H1 (cell line): ENCODE data around the gene PDCD6IP. TPM values are rescaled to one million over a fixed set of nuclear protein-coding genes. Genes with fewer than 3 reads are reported as not detected.

Experiments used
- CTCF ChIA-PET: fragments of 300-600 bp; sonication (Branson Sonifier 250); formaldehyde crosslinking; loops from one replicate; lab custom pipeline; 2021; ENCODE audit not compliant: partially characterized antibody; lab: Charles Lee
- POLR2A ChIA-PET: fragments of 300-600 bp; sonication (Branson Sonifier 250); formaldehyde crosslinking; loops from one replicate; lab custom pipeline; 2021; ENCODE audit warnings: inconsistent platforms; ENCODE audit not compliant: partially characterized antibody; lab: Charles Lee
- DNase-seq, 2 experiments: peaks; one replicate each; pipeline versions ENCODE4 v3.0.0 to v3.0.0-alpha.2; 2010 to 2022; ENCODE audit warnings: low spot score in 2 of 2, low read depth in 1 of 2, mixed read lengths in 1 of 2
- FAIRE-seq: peaks from 2 replicates; lab custom pipeline; 2011; peaks lifted over from hg19 to GRCh38; lab: Jason Lieb, UNC
- H2AFZ ChIP-seq: 2 replicates; pipeline ENCODE4 v1.8.1; 2012; ENCODE audit warnings: low read length, inconsistent platforms
- H2AK5ac ChIP-seq: 2 replicates; pipeline ENCODE4 v1.6.1; 2013; ENCODE audit warnings: low read depth, low read length
- H2BK120ac ChIP-seq: replicated peaks from 2 replicates; pipeline ENCODE3; 2013; ENCODE audit warnings: low read depth, low read length, inconsistent platforms
- H2BK12ac ChIP-seq: 2 replicates; pipeline ENCODE4 v1.6.1; 2013; ENCODE audit warnings: low read depth, low read length
- H2BK15ac ChIP-seq: 2 replicates; pipeline ENCODE4 v1.6.1; 2013; ENCODE audit warnings: low read length
- H2BK20ac ChIP-seq: 2 replicates; pipeline ENCODE4 v1.6.1; 2013; ENCODE audit warnings: low read length
- H2BK5ac ChIP-seq: 2 replicates; pipeline ENCODE4 v1.6.1; 2013; ENCODE audit warnings: low read depth, low read length
- H3K14ac ChIP-seq: 2 replicates; pipeline ENCODE4 v1.6.1; 2013; ENCODE audit warnings: inconsistent platforms; ENCODE audit not compliant: insufficient read length
- H3K18ac ChIP-seq: 2 replicates; pipeline ENCODE4 v1.6.1; 2013; ENCODE audit warnings: low read length; ENCODE audit errors: extremely low read depth
- H3K23ac ChIP-seq: 2 replicates; pipeline ENCODE4 v1.6.1; 2013; ENCODE audit warnings: inconsistent platforms; ENCODE audit not compliant: insufficient read length
- H3K23me2 ChIP-seq: 2 replicates; pipeline ENCODE4 v1.6.1; 2013; ENCODE audit warnings: low read depth, low read length
- H3K27ac ChIP-seq: 2 replicates; pipeline ENCODE4 v1.6.1; 2011; ENCODE audit warnings: low read depth, low read length, inconsistent platforms
- H3K27me3 ChIP-seq, 4 experiments: replicated peaks in 1 of 4; 1 replicate in 1 of 4; 2 replicates in 3 of 4; pipeline versions ENCODE4 v1.6.1 to v1.8.1; 2011 to 2013; ENCODE audit warnings: low read length in 3 of 4, mild to moderate bottlenecking in 3 of 4, inconsistent platforms in 2 of 4, mixed read lengths in 2 of 4, moderate library complexity in 1 of 4; ENCODE audit not compliant: control insufficient read depth in 3 of 4, insufficient read depth in 3 of 4; ENCODE audit errors: extremely low read depth in 1 of 4
- H3K36me3 ChIP-seq, 4 experiments: 2 replicates each; pipeline versions ENCODE4 v1.6.1 to v1.8.1; 2011 to 2013; ENCODE audit warnings: mild to moderate bottlenecking in 4 of 4, low read length in 3 of 4, moderate library complexity in 2 of 4, control low read depth in 1 of 4, inconsistent platforms in 1 of 4; ENCODE audit not compliant: insufficient read depth in 4 of 4, control insufficient read depth in 2 of 4
- H3K4ac ChIP-seq: replicated peaks from 2 replicates; pipeline ENCODE3; 2013; ENCODE audit warnings: low read length, low read depth, mixed read lengths, inconsistent platforms; ENCODE audit not compliant: insufficient read length
- H3K4me1 ChIP-seq, 4 experiments: replicated peaks in 1 of 4; 1 replicate in 1 of 4; 2 replicates in 3 of 4; pipeline versions ENCODE4 v1.6.1 to v1.8.1; 2011 to 2013; ENCODE audit warnings: low read length in 3 of 4, inconsistent platforms in 2 of 4, mixed read lengths in 1 of 4; ENCODE audit not compliant: insufficient read depth in 4 of 4, control insufficient read depth in 3 of 4
- H3K4me2 ChIP-seq, 2 experiments: 2 replicates each; pipeline versions ENCODE4 v1.6.1 to v1.8.1; 2011 to 2013; ENCODE audit warnings: low read depth in 2 of 2, low read length in 2 of 2, control low read depth in 1 of 2, inconsistent platforms in 1 of 2, mild to moderate bottlenecking in 1 of 2; ENCODE audit not compliant: insufficient read depth in 1 of 2
- H3K4me3 ChIP-seq, 4 experiments: fragments of 200-600, 300-600 bp in 1 of 4; sonication (generic), shearing (Covaris generic), sonication (Bioruptor Twin) in 1 of 4; 2 replicates each; pipeline versions ENCODE4 v1.5.1 to v1.8.1; 2011 to 2016; ENCODE audit warnings: low read length in 4 of 4, low read depth in 3 of 4, control low read depth in 2 of 4, inconsistent platforms in 2 of 4, mild to moderate bottlenecking in 2 of 4, mixed read lengths in 1 of 4, moderate library complexity in 1 of 4; ENCODE audit not compliant: insufficient read depth in 2 of 4; ENCODE audit errors: extremely low read depth in 1 of 4
- H3K56ac ChIP-seq: replicated peaks from 2 replicates; pipeline ENCODE3; 2013; ENCODE audit warnings: low read depth, mild to moderate bottlenecking, mixed read lengths, low read length, inconsistent platforms; ENCODE audit not compliant: insufficient read length
- H3K79me1 ChIP-seq: 2 replicates; pipeline ENCODE4 v1.6.1; 2013; ENCODE audit warnings: low read depth, low read length, control low read depth
- H3K79me2 ChIP-seq, 2 experiments: 2 replicates each; pipeline versions ENCODE4 v1.6.1 to v1.8.1; 2012 to 2013; ENCODE audit warnings: low read length in 2 of 2, mild to moderate bottlenecking in 2 of 2, inconsistent platforms in 1 of 2; ENCODE audit not compliant: insufficient read depth in 2 of 2, control insufficient read depth in 1 of 2
- H3K9ac ChIP-seq, 4 experiments: replicated peaks in 1 of 4; 1 replicate in 1 of 4; 2 replicates in 3 of 4; pipeline versions ENCODE4 v1.6.1 to v1.8.1; 2011 to 2013; ENCODE audit warnings: low read depth in 3 of 4, low read length in 3 of 4, control low read depth in 2 of 4, mild to moderate bottlenecking in 2 of 4, moderate library complexity in 2 of 4, inconsistent platforms in 1 of 4; ENCODE audit errors: extremely low read depth in 1 of 4
- H3K9me3 ChIP-seq, 2 experiments: 2 replicates each; pipeline versions ENCODE4 v1.6.1 to v1.8.1; 2012 to 2013; ENCODE audit warnings: mild to moderate bottlenecking in 2 of 2, moderate library complexity in 2 of 2, control low read depth in 1 of 2, inconsistent platforms in 1 of 2, low read depth in 1 of 2, low read length in 1 of 2, mixed read lengths in 1 of 2; ENCODE audit not compliant: insufficient read depth in 2 of 2
- H4K20me1 ChIP-seq, 2 experiments: replicated peaks in 1 of 2; 2 replicates each; pipeline versions ENCODE3 to v1.8.1; 2011 to 2013; ENCODE audit warnings: inconsistent platforms in 2 of 2, low read length in 2 of 2, mild to moderate bottlenecking in 1 of 2; ENCODE audit not compliant: insufficient read depth in 2 of 2, control insufficient read depth in 1 of 2
- H4K5ac ChIP-seq: 2 replicates; pipeline ENCODE4 v1.6.1; 2013; ENCODE audit warnings: low read length, low read depth, mixed read lengths, inconsistent platforms; ENCODE audit not compliant: insufficient read length
- H4K8ac ChIP-seq: 2 replicates; pipeline ENCODE4 v1.8.0; 2013; ENCODE audit warnings: mild to moderate bottlenecking, moderate library complexity, low read length, inconsistent platforms; ENCODE audit not compliant: insufficient read depth; ENCODE audit errors: extremely low read depth
- H4K91ac ChIP-seq: replicated peaks from 2 replicates; pipeline ENCODE3; 2013; ENCODE audit warnings: low read length, mixed read lengths, inconsistent platforms; ENCODE audit not compliant: insufficient read length
- BRCA1 ChIP-seq: IDR thresholded peaks from 2 replicates; pipeline ENCODE4 v1.6.1; 2012; ENCODE audit warnings: low read depth, low read length, improper control_type of control experiment
- CBX5 ChIP-seq: fragments of 300-800, 300-1000 bp; sonication (generic); IDR thresholded peaks from 2 replicates; pipeline ENCODE4 v1.7.1; 2016; ENCODE audit warnings: antibody characterized with exemption, low read length, low read depth
- CBX8 ChIP-seq: fragments of 300-800, 300-1000 bp; sonication (generic); IDR thresholded peaks from 2 replicates; pipeline ENCODE4 v1.7.1; 2016; ENCODE audit warnings: low read depth, low read length, borderline replicate concordance
- CTBP2 ChIP-seq: IDR thresholded peaks from 2 replicates; pipeline ENCODE4 v1.7.0; 2011; ENCODE audit warnings: borderline replicate concordance, mild to moderate bottlenecking, moderate library complexity, mixed read lengths, low read length; ENCODE audit not compliant: insufficient read depth, insufficient read length
- EP300 ChIP-seq, 2 experiments: IDR thresholded peaks; 1 replicate in 1 of 2; 2 replicates in 1 of 2; pipeline ENCODE4 v1.6.1; 2011 to 2012; ENCODE audit warnings: low read depth in 2 of 2, low read length in 2 of 2, mild to moderate bottlenecking in 2 of 2, borderline replicate concordance in 1 of 2, inconsistent platforms in 1 of 2, moderate library complexity in 1 of 2
- HDAC2 ChIP-seq, 2 experiments: fragments of 300-600 bp in 1 of 2; sonication (generic) in 1 of 2; IDR thresholded peaks; 2 replicates each; pipeline ENCODE4 v1.6.1; 2011 to 2012; ENCODE audit warnings: low read depth in 2 of 2, low read length in 2 of 2, mild to moderate bottlenecking in 2 of 2, moderate library complexity in 2 of 2, borderline replicate concordance in 1 of 2, inconsistent platforms in 1 of 2
- JUND ChIP-seq: IDR thresholded peaks from 2 replicates; pipeline ENCODE4 v1.6.1; 2011; ENCODE audit warnings: mild to moderate bottlenecking, improper control_type of control experiment, low read length
- KDM1A ChIP-seq: fragments of 200-600, 300-600 bp; sonication (generic); IDR thresholded peaks from 2 replicates; pipeline ENCODE4 v1.7.1; 2016; ENCODE audit warnings: mild to moderate bottlenecking, low read length, borderline replicate concordance
- USF2 ChIP-seq: IDR thresholded peaks from 2 replicates; pipeline ENCODE4 v1.6.1; 2011; ENCODE audit warnings: low read length, improper control_type of control experiment
- WGBS, 2 experiments: shearing (Covaris generic) in 1 of 2; methylation state at CpG; one replicate each; pipeline versions ENCODE4 v1.1.6 to v1.1.7; 2013 to 2015; ENCODE audit warnings: low lambda C conversion rate in 2 of 2, mixed read lengths in 2 of 2, inconsistent platforms in 1 of 2, low coverage in 1 of 2, missing lambda C conversion rate in 1 of 2; ENCODE audit not compliant: insufficient replicate concordance in 2 of 2, insufficient coverage in 1 of 2, insufficient read length in 1 of 2; ENCODE audit errors: extremely low coverage in 1 of 2, missing lambda C conversion rate in 1 of 2; 5-methylcytosine and 5-hydroxymethylcytosine counted together
- polyA plus RNA-seq, 7 experiments: library from polyadenylated mRNA; depleted of rRNA in 3 of 7; stranded (reverse) in 5 of 7; unstranded in 2 of 7; fragments of >200 nt in 5 of 7; fragments of 200-250 nt in 2 of 7; gene quantifications; 1 replicate in 5 of 7; 2 replicates in 1 of 7; 4 replicates in 1 of 7; pipeline versions ENCODE4 v1.2.1 to v1.2.3, GENCODE V29; 2011 to 2013; ENCODE audit warnings: missing spikeins in 2 of 7, mixed read lengths in 2 of 7
- total RNA-seq: library from RNA; stranded (reverse); fragmentation: NEBNext Ultra II Directional; extraction: Animal tissue kit (Norgen Biotek cat#: 25700); gene quantifications from 2 replicates; pipeline ENCODE4 v1.2.1, GENCODE V29; 2021

The PDCD6IP gene
- total and polyA plus RNA-seq, 2 of the 8 experiments (the other 6 are each of a cell fraction or from before 2014, with no cell fraction given), result 61.7 to 155 TPM

DNA sequence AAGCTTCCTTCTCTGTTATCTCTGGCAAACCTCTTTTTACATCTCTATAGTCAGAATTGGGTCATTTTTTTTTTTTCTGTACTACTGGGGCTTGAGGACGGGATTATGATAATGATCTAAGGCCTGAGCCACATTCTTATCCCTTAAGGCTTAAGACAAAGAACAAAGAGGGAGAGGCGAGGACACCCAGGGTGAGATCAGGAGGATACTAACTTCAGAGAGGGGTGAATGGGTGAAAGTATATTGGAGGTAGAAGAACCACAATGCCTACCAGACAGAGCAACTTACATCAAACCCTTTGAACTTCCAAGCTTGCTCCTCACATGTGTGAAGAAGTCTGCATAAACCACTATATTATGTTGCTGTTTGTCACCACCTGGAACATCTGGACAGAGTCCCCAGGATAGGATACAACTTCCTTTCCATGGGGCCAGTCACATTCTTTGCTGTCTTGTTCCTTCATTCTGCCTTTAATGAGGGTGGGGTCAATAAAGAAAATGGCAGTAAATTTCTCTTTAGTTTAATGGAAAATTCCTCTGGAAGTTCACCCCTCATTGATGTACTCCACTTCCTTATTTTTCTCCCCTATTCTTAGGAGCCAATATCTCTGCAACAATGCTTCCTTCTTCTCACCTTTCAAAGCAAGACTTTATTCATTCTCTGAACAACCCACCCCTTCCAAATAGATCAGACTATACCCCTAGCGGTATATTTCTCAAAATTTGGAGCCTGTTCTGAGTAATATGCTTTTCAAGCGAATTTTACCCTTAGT, 9.1 kb upstream of the PDCD6IP start:
- CTCF ChIA-PET, result interaction anchor here (1.2 to 4.6 kb wide), 5 partner anchors 12 to 314 kb away, joined by 3 to 47 read pairs (median 4); no protein-coding TSS in a partner anchor
- Histone ChIP-seq H2AFZ (no peak overlapping the region), H2BK120ac (no peak overlapping the region), H3K56ac (no peak overlapping the region), H3K27ac (no peak overlapping the region), H4K5ac (no peak overlapping the region), H3K9me3 (no peaks in the 10 kb centered on the region), H2BK20ac (no peak overlapping the region), H4K20me1 (no peaks in the 10 kb centered on the region), H3K14ac (no peak overlapping the region), H2BK15ac (no peak overlapping the region), H3K36me3 (no peaks in the 10 kb centered on the region), H2BK5ac (no peak overlapping the region), H3K79me2 (no peaks in the 10 kb centered on the region), H3K4me3 (0 out of 8 replicates have a peak overlapping the region, but pooled peaks of 1 of the 4 experiments have one; percentile 18), H2AK5ac (no peak overlapping the region), H2BK12ac (no peak overlapping the region), H4K91ac (no peak overlapping the region), H3K4me2 (peak overlapping the region in 1 of 2 experiments; percentile 38; a peak in 3 of 4 replicates), H3K27me3 (no peaks in the 10 kb centered on the region), H3K23me2 (no peaks in the 10 kb centered on the region; the same call in 1 of the 2 replicates), H3K4me1 (peaks cover 1 to 12% (median 6%) of the 10 kb centered on the region in 4 experiments; a peak in 6 of 7 replicates), H3K9ac (no peak overlapping the region), H4K8ac (no peak overlapping the region), H3K23ac (no peak overlapping the region), H3K18ac (no peak overlapping the region), H3K79me1 (no peaks in the 10 kb centered on the region), H3K4ac (no peak overlapping the region)
- FAIRE-seq (no peak), DNase-seq (no peak)
- WGBS, 2 experiments, result 57% methylated on average over 4 of the region's 4 CpGs; no CpG with 5 or more reads in 1 of the 2 experiments
- POLR2A ChIA-PET, result interaction anchor here (0.5 to 2.3 kb wide), 3 partner anchors 8 to 411 kb away, joined by 3 to 9 read pairs (median 3); partner anchors contain the start of gene PDCD6IP
- no peak for TF ChIP-seq EP300 (IDR thresholded peaks at IDR 0.05; ENCODE audit: borderline replicate concordance in 1 of 2, low read depth in 2 of 2, low read length in 2 of 2)
- no peak for TF ChIP-seq HDAC2 (IDR thresholded peaks at IDR 0.05; ENCODE audit: borderline replicate concordance in 1 of 2, low read depth in 2 of 2, low read length in 2 of 2)
- TF ChIP-seq CTBP2, result no peak
- no peak for TF ChIP-seq JUND
- no peak for TF ChIP-seq USF2
- no peak for TF ChIP-seq CBX8
- TF ChIP-seq KDM1A, result no peak
- no peak for TF ChIP-seq BRCA1
- TF ChIP-seq CBX5, result no peak
